Sigmoid colon (tissue), 7 donors: Measurements from ENCODE around the gene FCHSD2. TPM values are rescaled to one million over a fixed set of nuclear protein-coding genes. Genes with fewer than 3 reads are reported as not detected.
A peak's percentile ranks its signal among the peaks of the same experiment; 100 is the strongest.

Source experiments
- DNase-seq: peaks from one replicate; pipeline ENCODE4 v3.0.0-alpha.2; 2019
- H3K27ac ChIP-seq, 4 donors: fragments of 200-600 bp; sonication (generic); one replicate each; pipeline ENCODE4 v1.5.1; 2016 to 2019; ENCODE audit warnings: mild to moderate bottlenecking in 1 of 4
- H3K27me3 ChIP-seq, 3 donors: fragments of 200-600 bp; sonication (generic); one replicate each; pipeline ENCODE4 v1.5.1; 2019; ENCODE audit warnings: mild to moderate bottlenecking in 1 of 3
- H3K36me3 ChIP-seq, 4 donors: fragments of 200-600 bp; sonication (generic); one replicate each; pipeline ENCODE4 v1.5.1; 2016 to 2019
- H3K4me1 ChIP-seq, 4 donors: fragments of 200-600 bp; sonication (generic); one replicate each; pipeline ENCODE4 v1.5.1; 2017 to 2019
- H3K4me3 ChIP-seq, 4 donors: fragments of 200-600 bp; sonication (generic); one replicate each; pipeline ENCODE4 v1.5.1; 2017 to 2019; ENCODE audit warnings: mild to moderate bottlenecking in 2 of 4, moderate library complexity in 1 of 4
- H3K9me3 ChIP-seq, 4 donors: fragments of 200-600 bp in 3 of 4; sonication (generic) in 3 of 4; one replicate each; pipeline versions ENCODE4 v1.5.1 to v1.6.1; 2013 to 2019
- EP300 ChIP-seq, 4 donors: sonication (generic); formaldehyde crosslinking; IDR thresholded peaks; one replicate each; pipeline ENCODE4 v1.6.1; 2017; ENCODE audit warnings: antibody characterized with exemption in 4 of 4
- POLR2A ChIP-seq, 2 donors: fragments of 450-650 bp; IDR thresholded peaks; one replicate each; pipeline ENCODE4 v1.6.1; 2016; ENCODE audit warnings: antibody characterized with exemption in 2 of 2, mild to moderate bottlenecking in 2 of 2, moderate library complexity in 2 of 2
- POLR2AphosphoS5 ChIP-seq, 4 donors: sonication (generic); formaldehyde crosslinking; IDR thresholded peaks; one replicate each; pipeline ENCODE4 v1.6.1; 2017; ENCODE audit warnings: antibody characterized with exemption in 4 of 4
- WGBS, 2 donors: extraction: QIAGEN DNeasy Blood & Tissue Kit; methylation state at CpG; one replicate each; pipeline ENCODE4 v1.1.7; 2013; 5-methylcytosine and 5-hydroxymethylcytosine counted together
- intact Hi-C: fragments of 100-400 bp; cut with DNase I; formaldehyde crosslinking; loops from one replicate; pipeline ENCODE4 v1.15.1; 2023
- polyA plus RNA-seq, 3 donors: library from polyadenylated mRNA; stranded (reverse); fragments of 200-250 nt; gene quantifications; one replicate each; pipeline ENCODE4 v1.2.3, GENCODE V29; 2013
- total RNA-seq, 4 donors: library from RNA; depleted of rRNA; stranded (reverse); fragments of >200 nt; gene quantifications; one replicate each; pipeline ENCODE4 v1.1.0, GENCODE V29; 2016
- TF ChIP-seq, protein P1 (sequence below), 4 experiments: fragments of 450-650 bp in 3 of 4; fragments of 200-600 bp in 1 of 4; IDR thresholded peaks; one replicate each; pipeline ENCODE4 v1.5.1; 2016 to 2019; ENCODE audit warnings: antibody characterized with exemption in 4 of 4, mild to moderate bottlenecking in 3 of 4, moderate library complexity in 2 of 4
- donor health status: healthy with polysubstance abuse.
- donor health status: Bipolar disorder and iron deficiency.
- donor health status: healthy.

FCHSD2 gene
- total and polyA plus RNA-seq, 7 donors, result 6.9 to 36.3 (median 18.6) TPM

DNA sequence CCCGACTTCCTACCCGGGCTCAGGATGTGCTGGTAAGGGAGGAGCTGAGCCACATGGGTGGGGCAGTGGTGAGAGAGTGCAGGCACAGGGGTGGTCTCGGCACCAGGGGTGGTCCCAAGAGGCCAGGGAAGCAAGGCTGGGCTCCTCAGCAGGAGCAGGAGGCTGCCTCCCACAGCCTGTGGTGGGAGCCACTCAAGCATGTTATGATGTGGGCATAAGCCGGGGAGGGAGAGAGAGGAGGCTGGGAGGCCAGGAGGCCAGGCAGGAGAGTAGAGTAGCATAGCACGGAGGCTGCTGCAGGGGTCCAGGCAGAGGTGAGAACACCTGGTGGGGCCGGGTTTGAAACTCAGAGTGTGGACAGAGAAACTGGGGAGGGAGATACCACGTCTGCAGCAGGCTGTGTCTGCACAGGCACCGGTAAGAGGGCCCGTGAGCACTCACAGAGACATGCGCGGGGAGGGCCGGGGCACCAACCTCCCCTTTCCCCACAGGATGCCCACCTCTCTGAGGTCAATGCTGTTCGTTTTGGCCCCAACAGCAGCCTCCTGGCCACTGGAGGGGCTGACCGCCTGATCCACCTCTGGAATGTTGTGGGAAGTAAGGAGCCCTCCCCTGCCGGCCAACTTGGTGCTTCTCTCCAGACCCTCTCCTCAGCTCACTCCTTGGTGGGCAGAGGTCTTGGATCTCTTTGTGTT is 317.2 kb downstream of the FCHSD2 start:
- no peak for DNase-seq
- Histone ChIP-seq H3K27me3 (no peaks in the 10 kb centered on the region), H3K27ac (no peak overlapping the region), H3K9me3 (no peaks in the 10 kb centered on the region), H3K4me1 (peaks cover 0 to 15% (median 12%) of the 10 kb centered on the region in 4 donors), H3K4me3 (no peak overlapping the region), H3K36me3 (no peaks in the 10 kb centered on the region)
- WGBS, 2 donors, result 81 to 87% methylated on average over 15 of the region's 15 CpGs
- TF ChIP-seq POLR2A (IDR thresholded peaks at IDR 0.05), result no peak
- no peak for TF ChIP-seq POLR2AphosphoS5 (IDR thresholded peaks at IDR 0.05)
- TF ChIP-seq, protein P1, sequence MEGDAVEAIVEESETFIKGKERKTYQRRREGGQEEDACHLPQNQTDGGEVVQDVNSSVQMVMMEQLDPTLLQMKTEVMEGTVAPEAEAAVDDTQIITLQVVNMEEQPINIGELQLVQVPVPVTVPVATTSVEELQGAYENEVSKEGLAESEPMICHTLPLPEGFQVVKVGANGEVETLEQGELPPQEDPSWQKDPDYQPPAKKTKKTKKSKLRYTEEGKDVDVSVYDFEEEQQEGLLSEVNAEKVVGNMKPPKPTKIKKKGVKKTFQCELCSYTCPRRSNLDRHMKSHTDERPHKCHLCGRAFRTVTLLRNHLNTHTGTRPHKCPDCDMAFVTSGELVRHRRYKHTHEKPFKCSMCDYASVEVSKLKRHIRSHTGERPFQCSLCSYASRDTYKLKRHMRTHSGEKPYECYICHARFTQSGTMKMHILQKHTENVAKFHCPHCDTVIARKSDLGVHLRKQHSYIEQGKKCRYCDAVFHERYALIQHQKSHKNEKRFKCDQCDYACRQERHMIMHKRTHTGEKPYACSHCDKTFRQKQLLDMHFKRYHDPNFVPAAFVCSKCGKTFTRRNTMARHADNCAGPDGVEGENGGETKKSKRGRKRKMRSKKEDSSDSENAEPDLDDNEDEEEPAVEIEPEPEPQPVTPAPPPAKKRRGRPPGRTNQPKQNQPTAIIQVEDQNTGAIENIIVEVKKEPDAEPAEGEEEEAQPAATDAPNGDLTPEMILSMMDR (IDR thresholded peaks at IDR 0.05), result no peak
- no peak for TF ChIP-seq EP300 (IDR thresholded peaks at IDR 0.05)
- intact Hi-C loops, result loop anchor here (5.0 to 10.0 kb wide), 2 partner anchors 317 to 540 kb away; partner anchors contain the start of gene FCHSD2

- WGBS, 2 donors, result 88 to 89% methylated on average over 7 of the region's 7 CpGs
- Histone ChIP-seq H3K9me3 (no peaks in the 10 kb centered on the region), H3K27ac (no peak overlapping the region), H3K4me3 (no peak overlapping the region), H3K27me3 (no peaks in the 10 kb centered on the region), H3K36me3 (peaks cover 0 to 7% (median 0%) of the 10 kb centered on the region in 4 donors), H3K4me1 (peaks cover 0 to 15% (median 12%) of the 10 kb centered on the region in 4 donors)
- intact Hi-C loops, result loop anchor here (5.0 to 10.0 kb wide), 2 partner anchors 318 to 541 kb away; partner anchors contain the start of gene FCHSD2
- peak; percentile 65 for DNase-seq
- no peak for TF ChIP-seq POLR2AphosphoS5 (IDR thresholded peaks at IDR 0.05)
- no peak for TF ChIP-seq EP300 (IDR thresholded peaks at IDR 0.05)
- TF ChIP-seq POLR2A (IDR thresholded peaks at IDR 0.05), result no peak
- TF ChIP-seq, protein P1 (IDR thresholded peaks at IDR 0.05), result no peak
Measured at GRCh38 chr11:72824020-72824419, 318.1 kb downstream of the FCHSD2 start.

GRCh38 chr11:72823105-72823804 is 318.9 kb downstream of the FCHSD2 start:
- Histone ChIP-seq H3K4me1 (peaks cover 0 to 15% (median 12%) of the 10 kb centered on the region in 4 donors), H3K36me3 (peaks cover 0 to 12% (median 4%) of the 10 kb centered on the region in 4 donors), H3K27me3 (no peaks in the 10 kb centered on the region), H3K9me3 (no peaks in the 10 kb centered on the region), H3K27ac (peak overlapping the region; percentile 71 to 75 (median 74)), H3K4me3 (no peak overlapping the region)
- intact Hi-C loops, result loop anchor here (5.0 to 10.0 kb wide), 2 partner anchors 319 to 542 kb away; partner anchors contain the start of gene FCHSD2
- TF ChIP-seq POLR2AphosphoS5 (IDR thresholded peaks at IDR 0.05) (no peak), EP300 (IDR thresholded peaks at IDR 0.05) (no peak), POLR2A (IDR thresholded peaks at IDR 0.05) (no peak)
- TF ChIP-seq, protein P1 (IDR thresholded peaks at IDR 0.05), result no peak
- WGBS, 2 donors, result 95% methylated on average over 9 of the region's 9 CpGs
- peak; percentile 65 for DNase-seq

GRCh38 chr11:72821920-72822799 is 320.0 kb downstream of the FCHSD2 start:
- Histone ChIP-seq H3K27me3 (no peaks in the 10 kb centered on the region), H3K27ac (peak overlapping the region; percentile 71 to 75 (median 74)), H3K36me3 (peaks cover 0 to 21% (median 8%) of the 10 kb centered on the region in 4 donors), H3K4me1 (peaks cover 0 to 15% (median 12%) of the 10 kb centered on the region in 4 donors), H3K4me3 (peak overlapping the region; percentile 34 to 55 (median 48)), H3K9me3 (no peaks in the 10 kb centered on the region)
- intact Hi-C loops, result loop anchor here (5.0 to 10.0 kb wide), 2 partner anchors 320 to 543 kb away; partner anchors contain the start of gene FCHSD2
- TF ChIP-seq EP300 (IDR thresholded peaks at IDR 0.05), result no peak
- peak; percentile 34 to 78 (median 52) for TF ChIP-seq POLR2AphosphoS5 (IDR thresholded peaks at IDR 0.05)
- peak in 1 of 2 donors; percentile 36 for TF ChIP-seq POLR2A (IDR thresholded peaks at IDR 0.05)
- TF ChIP-seq, protein P1 (IDR thresholded peaks at IDR 0.05), result peak in 1 of 4 experiments; percentile 24
- peak; percentile 94 for DNase-seq
- 28 to 40% methylated on average over 82 of the region's 82 CpGs for WGBS, 2 donors
